Transverse colon (tissue), 4 donors: ENCODE results near the gene ZBTB39.

Source experiments
- EP300 ChIP-seq: sonication (generic); formaldehyde crosslinking; IDR thresholded peaks from one replicate; pipeline ENCODE4 v1.6.1; 2017; ENCODE audit warnings: antibody characterized with exemption, low read depth
- POLR2A ChIP-seq: fragments of 450-650 bp; IDR thresholded peaks from one replicate; pipeline ENCODE4 v1.6.1; 2016; ENCODE audit warnings: antibody characterized with exemption, mild to moderate bottlenecking, moderate library complexity
- POLR2AphosphoS5 ChIP-seq, 3 donors: sonication (generic); formaldehyde crosslinking; IDR thresholded peaks; one replicate each; pipeline ENCODE4 v1.6.1; 2016; ENCODE audit warnings: antibody characterized with exemption in 3 of 3
- TF ChIP-seq, protein P1 (sequence below), 5 experiments: fragments of 200-600 bp in 3 of 5; fragments of 450-650 bp in 2 of 5; sonication (generic) in 3 of 5; IDR thresholded peaks; 1 replicate in 2 of 5; 2 replicates in 3 of 5; pipeline ENCODE4 v1.5.1; 2016 to 2017; ENCODE audit warnings: antibody characterized with exemption in 5 of 5, inconsistent platforms in 3 of 5, mild to moderate bottlenecking in 2 of 5, moderate library complexity in 1 of 5

DNA sequence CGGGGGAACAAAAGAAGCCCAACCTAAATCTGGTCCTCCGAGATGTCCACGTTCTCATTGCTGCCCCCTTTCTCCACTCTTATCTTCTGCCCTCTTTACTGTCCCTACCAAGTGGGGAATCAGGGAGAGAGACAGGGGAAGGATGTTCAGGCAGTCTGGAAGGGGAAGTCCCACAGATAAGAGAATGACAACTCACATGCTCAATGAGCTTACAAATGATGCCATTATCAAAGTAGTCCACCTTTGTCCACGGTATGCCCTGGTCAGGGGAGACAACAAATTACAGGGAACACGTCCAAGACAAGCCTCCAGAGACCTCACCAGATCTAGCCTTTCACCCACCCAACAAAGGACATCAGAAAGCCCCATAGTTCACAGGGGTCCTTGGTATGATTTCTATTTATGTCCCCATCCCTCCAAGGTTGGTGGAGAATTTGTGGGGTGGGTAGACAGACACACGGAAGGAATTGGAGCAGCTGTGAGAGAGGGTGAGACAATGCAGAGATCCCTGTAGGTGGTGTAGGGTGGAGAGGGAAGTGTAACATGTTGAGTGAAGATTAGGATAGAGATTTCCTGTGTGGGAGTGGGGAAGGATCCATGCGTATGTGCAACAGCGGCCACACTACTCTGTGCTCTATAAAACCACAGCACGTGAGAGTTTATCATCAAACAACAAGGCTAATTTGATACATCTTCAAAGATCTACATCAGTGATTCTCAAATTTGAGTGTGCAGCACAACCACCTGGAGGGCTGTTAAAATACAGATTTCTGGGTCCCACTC is 32.9 kb upstream of the ZBTB39 start:
- TF ChIP-seq, protein P1, sequence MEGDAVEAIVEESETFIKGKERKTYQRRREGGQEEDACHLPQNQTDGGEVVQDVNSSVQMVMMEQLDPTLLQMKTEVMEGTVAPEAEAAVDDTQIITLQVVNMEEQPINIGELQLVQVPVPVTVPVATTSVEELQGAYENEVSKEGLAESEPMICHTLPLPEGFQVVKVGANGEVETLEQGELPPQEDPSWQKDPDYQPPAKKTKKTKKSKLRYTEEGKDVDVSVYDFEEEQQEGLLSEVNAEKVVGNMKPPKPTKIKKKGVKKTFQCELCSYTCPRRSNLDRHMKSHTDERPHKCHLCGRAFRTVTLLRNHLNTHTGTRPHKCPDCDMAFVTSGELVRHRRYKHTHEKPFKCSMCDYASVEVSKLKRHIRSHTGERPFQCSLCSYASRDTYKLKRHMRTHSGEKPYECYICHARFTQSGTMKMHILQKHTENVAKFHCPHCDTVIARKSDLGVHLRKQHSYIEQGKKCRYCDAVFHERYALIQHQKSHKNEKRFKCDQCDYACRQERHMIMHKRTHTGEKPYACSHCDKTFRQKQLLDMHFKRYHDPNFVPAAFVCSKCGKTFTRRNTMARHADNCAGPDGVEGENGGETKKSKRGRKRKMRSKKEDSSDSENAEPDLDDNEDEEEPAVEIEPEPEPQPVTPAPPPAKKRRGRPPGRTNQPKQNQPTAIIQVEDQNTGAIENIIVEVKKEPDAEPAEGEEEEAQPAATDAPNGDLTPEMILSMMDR (IDR thresholded peaks at IDR 0.05): no peak
- no peak for TF ChIP-seq POLR2A
- no peak for TF ChIP-seq POLR2AphosphoS5 (IDR thresholded peaks at IDR 0.05)
- TF ChIP-seq EP300: no peak
